GM21447 (cell line): ENCODE measurements around the gene BAG3.

Source experiments
- ATAC-seq: cut with Tn5 transposase; IDR thresholded peaks from one replicate; pipeline ENCODE4 v1.9.1; 2021; ENCODE audit not compliant: unreplicated experiment

Gene BAG3

GRCh38 chr10:119725828-119726675, 74.9 kb downstream of the BAG3 start, which contains the start of gene INPP5F:
INPP5F (plus strand) TSS chr10:119726050; CDS start chr10:119726263, 213 bp downstream.
- peak; percentile 92 for ATAC-seq

- ATAC-seq, result no peak
Measured at GRCh38 chr10:119726676-119727261, 75.6 kb downstream of the BAG3 start.
